Fibroblast of villous mesenchyme (primary cell): ENCODE measurements around the gene EVA1A. TPM values are rescaled to one million over a fixed set of nuclear protein-coding genes. Genes with fewer than 3 reads are reported as not detected.

Experiments used
- DNase-seq: peaks from one replicate; pipeline ENCODE4 v3.0.0-alpha.2; 2010; ENCODE audit warnings: low read depth
- H3K4me3 ChIP-seq: 2 replicates; pipeline ENCODE4 v1.5.1; 2011; ENCODE audit warnings: low read depth, mild to moderate bottlenecking, low read length
- total RNA-seq: library from RNA; depleted of rRNA; stranded (reverse); fragments of >200 nt; gene quantifications from 2 replicates; pipeline ENCODE4 v1.2.3, GENCODE V29; 2012
- TF ChIP-seq, protein P1 (sequence below): IDR thresholded peaks from 2 replicates; pipeline ENCODE4 v1.5.1; 2012; ENCODE audit warnings: low read depth, mild to moderate bottlenecking, low read length; ENCODE audit not compliant: insufficient read depth

Gene EVA1A
- total RNA-seq, 1 donor: 44.9 TPM

DNA sequence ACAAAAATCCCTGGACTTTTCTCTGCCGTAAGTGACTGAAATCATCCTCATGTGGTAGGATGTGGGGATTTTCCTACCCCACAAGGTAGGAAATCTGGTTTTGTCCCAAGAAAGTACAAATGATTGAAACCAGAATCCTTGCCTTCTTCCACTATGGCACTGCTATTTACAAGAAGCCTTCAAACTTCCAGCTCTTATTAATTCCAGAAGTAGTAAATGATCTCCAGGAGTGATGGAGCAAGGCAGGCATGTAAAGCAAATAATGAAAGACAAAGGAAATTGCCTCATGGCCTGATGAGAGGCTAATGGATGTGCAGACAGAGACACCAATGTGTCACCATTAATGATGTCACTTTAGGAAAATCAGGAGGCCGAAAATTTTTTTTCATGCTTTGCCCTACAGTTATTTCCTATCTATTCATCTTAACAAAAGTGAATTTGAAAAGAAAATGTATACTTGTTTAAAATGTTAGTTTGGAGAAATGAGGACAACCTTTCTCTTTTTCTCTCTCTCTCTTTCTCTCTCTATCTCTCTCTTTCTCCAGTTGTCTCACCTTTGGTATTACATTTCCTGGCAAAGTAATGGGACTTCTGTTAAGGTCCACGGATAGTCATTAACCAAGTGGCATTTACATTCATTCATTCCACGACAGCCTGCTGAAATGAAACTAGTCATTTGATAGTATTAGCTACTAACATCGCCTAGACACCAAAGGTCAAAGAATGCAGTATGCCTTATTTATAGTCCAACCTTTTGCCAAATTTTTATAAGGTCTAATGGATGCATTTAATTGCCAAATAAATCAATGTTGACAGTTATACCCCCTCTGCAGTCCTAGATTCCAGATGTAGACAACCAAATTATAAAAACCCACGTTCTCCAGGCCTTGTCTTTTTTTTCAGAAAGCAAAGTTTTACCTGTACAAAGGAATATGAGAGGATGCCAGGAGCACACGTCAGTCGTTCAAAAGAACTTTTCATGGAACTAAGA is 5.0 kb upstream of the EVA1A start:
- no peak overlapping the region for H3K4me3 ChIP-seq
- TF ChIP-seq, protein P1, sequence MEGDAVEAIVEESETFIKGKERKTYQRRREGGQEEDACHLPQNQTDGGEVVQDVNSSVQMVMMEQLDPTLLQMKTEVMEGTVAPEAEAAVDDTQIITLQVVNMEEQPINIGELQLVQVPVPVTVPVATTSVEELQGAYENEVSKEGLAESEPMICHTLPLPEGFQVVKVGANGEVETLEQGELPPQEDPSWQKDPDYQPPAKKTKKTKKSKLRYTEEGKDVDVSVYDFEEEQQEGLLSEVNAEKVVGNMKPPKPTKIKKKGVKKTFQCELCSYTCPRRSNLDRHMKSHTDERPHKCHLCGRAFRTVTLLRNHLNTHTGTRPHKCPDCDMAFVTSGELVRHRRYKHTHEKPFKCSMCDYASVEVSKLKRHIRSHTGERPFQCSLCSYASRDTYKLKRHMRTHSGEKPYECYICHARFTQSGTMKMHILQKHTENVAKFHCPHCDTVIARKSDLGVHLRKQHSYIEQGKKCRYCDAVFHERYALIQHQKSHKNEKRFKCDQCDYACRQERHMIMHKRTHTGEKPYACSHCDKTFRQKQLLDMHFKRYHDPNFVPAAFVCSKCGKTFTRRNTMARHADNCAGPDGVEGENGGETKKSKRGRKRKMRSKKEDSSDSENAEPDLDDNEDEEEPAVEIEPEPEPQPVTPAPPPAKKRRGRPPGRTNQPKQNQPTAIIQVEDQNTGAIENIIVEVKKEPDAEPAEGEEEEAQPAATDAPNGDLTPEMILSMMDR: no peak
- no peak for DNase-seq

DNA sequence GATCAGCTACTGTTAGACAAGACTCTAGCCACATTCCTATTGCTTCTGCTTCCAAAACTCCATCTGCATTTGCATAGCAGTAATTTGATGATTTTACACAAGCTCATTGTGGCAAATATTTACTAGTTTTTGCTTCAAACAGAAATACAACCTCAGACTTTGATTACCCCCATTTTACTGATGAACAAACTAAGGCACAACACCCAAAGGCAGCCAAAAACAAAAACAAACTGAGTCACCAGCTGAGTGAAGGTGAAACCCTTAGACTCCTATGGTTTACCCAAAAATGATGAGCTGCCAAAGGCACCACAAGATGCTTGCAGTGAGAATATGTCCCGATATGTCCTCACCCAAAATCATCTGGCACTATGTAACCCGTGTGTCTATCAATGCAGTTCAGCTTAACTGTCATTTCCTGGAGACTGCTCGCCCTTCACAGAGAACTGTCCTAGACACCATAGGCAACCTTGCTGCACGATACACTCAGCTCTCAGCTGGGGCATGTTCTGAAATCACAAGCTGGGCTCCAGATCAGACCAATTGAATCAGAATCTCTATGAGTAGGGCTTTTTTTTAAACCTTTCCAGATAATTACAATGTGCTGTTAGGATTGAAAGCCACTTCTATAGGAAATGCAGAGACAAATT is 4.1 kb upstream of the EVA1A start:
- TF ChIP-seq, protein P1: no peak
- no peak for DNase-seq
- no peak overlapping the region for H3K4me3 ChIP-seq

DNA sequence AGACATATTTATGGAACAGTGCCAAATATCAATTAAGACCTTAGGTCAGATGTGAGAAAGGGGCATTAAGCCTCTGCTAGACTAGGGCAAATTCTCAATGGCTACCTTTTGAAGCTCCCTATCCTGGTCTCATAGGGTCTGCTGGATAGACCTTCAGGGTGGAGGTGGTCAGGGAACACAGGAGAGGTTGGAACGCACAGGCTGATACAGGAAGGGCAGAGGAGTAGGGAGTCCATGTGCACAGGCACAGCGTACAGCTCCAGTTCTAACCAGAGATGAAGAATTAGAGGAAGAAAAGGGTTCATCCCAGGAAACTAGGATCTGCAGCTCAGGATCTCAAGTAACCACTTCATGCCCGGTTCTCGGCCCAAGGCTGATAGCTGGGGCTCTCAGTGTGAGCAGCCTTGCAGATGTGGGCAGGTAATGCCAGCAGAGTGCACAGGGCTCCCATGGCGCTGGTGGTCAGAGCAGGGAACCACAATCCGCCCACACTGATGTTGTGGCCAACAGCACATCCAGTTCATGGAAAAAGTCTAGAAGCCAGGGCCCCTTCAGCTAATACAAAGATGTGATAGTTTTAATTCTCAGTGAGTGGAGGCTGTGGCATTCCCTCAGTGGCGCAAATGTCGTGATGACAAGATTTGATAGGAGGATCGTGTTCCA is 3.4 kb upstream of the EVA1A start:
- TF ChIP-seq, protein P1: no peak
- no peak overlapping the region for H3K4me3 ChIP-seq
- DNase-seq: no peak

DNA sequence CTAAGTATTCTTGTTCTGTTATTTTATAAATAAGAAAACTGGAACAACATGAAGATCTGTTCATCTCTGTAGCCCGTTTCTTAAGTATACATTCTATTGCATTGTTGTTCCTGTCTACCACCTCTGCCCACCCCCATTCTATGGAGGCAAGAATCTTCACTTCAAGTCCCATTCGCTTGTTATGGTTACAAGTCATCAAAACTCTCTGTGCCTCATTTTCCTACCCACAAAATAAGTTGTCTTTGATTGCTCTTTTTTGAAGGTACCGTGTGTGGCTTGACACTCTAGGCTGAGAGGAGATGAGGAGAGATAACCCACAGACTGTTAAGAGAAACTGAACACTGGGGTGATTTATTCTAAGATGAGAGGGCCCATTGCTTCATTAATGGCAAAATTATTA is 2.9 kb upstream of the EVA1A start:
- DNase-seq: no peak
- H3K4me3 ChIP-seq: no peak overlapping the region
- TF ChIP-seq, protein P1: no peak

DNA sequence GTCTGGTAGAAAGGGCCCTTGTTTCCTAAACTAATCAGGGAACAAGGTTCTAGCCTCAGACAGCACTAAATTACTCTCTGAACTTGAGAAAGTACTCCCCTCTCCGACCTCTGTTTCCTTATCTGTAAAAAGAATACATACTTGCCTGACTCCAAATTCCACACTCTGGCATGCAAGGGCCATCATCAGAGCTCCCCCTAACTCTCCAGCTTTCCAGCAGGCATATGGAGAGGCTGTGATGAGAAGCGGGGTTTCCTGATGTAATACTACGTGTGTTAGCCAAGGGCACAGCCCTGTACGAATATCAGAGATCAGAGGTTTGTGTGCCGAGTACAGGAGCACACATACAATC is 1.8 kb upstream of the EVA1A start:
- TF ChIP-seq, protein P1: no peak
- no peak for DNase-seq
- H3K4me3 ChIP-seq: no peak overlapping the region

DNA sequence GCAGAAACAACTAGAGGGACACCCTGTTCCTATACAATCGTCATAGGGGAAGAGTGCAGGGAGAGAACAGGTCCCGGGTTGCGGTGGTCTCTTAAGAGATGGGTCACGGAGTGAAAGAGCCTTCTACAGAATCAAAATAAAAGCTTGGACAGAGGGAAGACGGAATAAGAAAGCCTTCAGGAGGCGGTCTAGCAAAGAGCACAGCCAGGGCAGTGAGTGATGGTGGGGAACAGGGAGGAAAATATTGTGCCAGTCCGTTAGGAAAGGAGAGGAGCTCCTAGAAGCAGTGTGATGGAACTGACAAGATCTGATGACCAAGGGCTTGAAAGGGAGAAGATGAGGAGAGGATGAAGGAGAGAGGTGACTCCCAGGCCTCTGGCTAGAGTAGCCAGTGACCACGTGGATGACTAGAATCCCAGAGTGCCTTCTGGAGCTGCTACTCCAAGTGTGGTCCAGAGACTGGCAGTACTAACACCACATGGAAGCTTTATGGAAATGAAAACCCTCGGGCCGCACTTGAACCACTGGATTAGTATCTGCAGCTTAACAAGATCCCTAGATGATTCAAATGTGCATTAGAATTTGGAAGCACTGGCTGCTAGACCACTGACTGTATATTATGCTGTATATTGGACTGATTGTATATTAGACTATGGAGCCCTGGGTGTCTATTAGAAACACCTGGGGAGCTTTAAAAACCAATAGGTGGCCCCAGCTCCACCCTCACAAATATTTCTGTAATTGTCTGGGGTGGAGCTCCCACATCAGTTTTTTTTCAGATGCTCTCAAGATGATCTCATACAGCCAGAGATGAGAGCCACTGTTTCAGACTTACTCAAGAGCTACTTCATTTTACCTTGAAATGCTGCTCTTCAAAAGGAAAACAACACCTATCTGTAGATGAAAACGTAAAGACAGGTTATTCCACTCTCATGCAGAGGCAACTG is 1.1 kb upstream of the EVA1A start:
- H3K4me3 ChIP-seq: no peak overlapping the region
- TF ChIP-seq, protein P1: no peak
- no peak for DNase-seq
